ENCODE results near the gene JAKMIP1. TPM values are rescaled to one million over a fixed set of nuclear protein-coding genes. Genes with fewer than 3 reads are reported as not detected.

JAKMIP1 gene
- total RNA-seq, 1 donor from 2014 or later: not detected

DNA sequence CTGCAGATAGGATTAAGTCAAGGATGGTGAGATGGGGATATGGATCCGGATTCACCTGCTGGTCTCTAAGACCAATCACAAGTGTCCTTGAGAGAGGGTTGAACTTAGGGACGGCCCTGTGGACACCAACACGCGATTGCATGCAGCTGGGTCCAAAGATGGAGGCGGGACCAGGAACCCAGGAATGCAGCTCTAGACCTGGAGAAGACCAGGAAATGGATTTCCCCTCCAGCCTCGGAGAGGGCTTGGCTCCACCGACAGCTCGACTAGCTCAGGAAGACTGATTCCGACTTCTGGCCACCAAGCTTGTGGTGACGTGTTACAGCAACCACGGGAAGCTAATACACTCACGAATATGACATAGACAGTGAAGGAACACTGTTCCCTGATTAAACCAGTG is 186.8 kb downstream of the JAKMIP1 start:
- no peak for DNase-seq (ENCODE audit: low read depth)
- TF ChIP-seq, protein P1, sequence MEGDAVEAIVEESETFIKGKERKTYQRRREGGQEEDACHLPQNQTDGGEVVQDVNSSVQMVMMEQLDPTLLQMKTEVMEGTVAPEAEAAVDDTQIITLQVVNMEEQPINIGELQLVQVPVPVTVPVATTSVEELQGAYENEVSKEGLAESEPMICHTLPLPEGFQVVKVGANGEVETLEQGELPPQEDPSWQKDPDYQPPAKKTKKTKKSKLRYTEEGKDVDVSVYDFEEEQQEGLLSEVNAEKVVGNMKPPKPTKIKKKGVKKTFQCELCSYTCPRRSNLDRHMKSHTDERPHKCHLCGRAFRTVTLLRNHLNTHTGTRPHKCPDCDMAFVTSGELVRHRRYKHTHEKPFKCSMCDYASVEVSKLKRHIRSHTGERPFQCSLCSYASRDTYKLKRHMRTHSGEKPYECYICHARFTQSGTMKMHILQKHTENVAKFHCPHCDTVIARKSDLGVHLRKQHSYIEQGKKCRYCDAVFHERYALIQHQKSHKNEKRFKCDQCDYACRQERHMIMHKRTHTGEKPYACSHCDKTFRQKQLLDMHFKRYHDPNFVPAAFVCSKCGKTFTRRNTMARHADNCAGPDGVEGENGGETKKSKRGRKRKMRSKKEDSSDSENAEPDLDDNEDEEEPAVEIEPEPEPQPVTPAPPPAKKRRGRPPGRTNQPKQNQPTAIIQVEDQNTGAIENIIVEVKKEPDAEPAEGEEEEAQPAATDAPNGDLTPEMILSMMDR (conservative IDR thresholded peaks at IDR 0.05; ENCODE audit: low read depth, low read length): no peak
- H3K4me3 ChIP-seq (ENCODE audit: low read depth, low read length): no peak overlapping the region

DNA sequence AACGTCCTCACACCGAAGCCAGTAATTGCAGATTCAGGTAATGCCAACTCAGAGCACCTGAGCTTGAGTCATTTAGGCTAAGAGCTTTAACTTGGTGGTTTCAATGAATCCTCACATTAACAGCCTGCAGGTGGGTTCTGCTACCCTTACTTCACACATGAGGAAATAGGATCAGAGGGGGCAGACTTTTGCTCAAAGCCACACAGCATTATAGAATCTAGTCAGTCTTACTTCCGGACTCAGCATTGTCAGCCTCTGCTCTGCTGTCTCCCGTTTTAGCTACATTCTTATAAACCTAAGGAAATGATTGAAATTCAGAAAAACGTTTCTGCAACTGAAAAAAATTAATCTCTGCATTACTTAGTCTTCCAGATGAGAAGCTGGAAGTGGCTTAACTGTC is 188.1 kb downstream of the JAKMIP1 start:
- TF ChIP-seq, protein P1 (conservative IDR thresholded peaks at IDR 0.05; ENCODE audit: low read depth, low read length): no peak
- no peak overlapping the region for H3K4me3 ChIP-seq (ENCODE audit: low read depth, low read length)
- no peak for DNase-seq (ENCODE audit: low read depth)

DNA sequence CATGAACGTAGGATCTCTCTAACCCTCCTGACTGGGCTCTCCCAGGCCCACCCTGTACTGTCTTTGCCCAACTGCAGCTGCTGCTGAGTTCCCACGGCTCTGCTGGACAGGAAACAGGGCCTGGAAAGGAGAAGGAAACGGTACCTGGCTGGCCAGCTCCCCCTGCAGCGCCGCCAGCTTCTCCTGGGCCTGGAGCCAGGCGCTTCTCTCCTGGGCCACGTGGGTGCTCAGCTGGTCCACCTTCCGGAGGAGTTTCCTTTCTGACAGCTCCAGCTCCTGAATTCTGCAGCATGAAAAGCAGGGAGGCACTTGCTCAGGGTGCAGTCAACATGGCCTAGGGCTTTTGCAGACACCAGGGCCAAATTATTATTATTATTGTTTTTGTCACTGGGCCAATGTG is 188.7 kb downstream of the JAKMIP1 start:
- TF ChIP-seq, protein P1 (conservative IDR thresholded peaks at IDR 0.05; ENCODE audit: low read depth, low read length): no peak
- DNase-seq (ENCODE audit: low read depth): no peak
- H3K4me3 ChIP-seq (ENCODE audit: low read depth, low read length): no peak overlapping the region

DNA sequence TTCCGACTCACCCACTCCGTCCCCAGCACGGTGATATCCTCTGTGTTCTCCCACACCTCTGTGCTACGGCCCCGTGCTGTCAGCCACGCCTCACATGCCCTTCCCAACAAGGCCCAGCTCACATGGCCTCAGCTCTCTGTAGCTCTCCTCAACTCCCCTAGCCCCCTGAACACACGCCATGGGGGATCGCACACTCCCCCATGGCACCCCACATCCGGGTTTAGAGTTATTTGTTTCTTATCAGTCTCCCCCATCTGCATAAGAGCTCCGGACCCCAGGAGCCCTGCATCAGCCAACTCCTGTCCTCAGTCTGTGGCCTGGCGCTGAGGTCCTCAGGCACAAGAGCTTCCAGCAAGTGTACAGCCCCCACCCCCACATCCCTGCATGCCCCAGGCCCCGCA is 189.1 kb downstream of the JAKMIP1 start:
- no peak for DNase-seq (ENCODE audit: low read depth)
- no peak overlapping the region for H3K4me3 ChIP-seq (ENCODE audit: low read depth, low read length)
- TF ChIP-seq, protein P1 (conservative IDR thresholded peaks at IDR 0.05; ENCODE audit: low read depth, low read length): no peak

DNA sequence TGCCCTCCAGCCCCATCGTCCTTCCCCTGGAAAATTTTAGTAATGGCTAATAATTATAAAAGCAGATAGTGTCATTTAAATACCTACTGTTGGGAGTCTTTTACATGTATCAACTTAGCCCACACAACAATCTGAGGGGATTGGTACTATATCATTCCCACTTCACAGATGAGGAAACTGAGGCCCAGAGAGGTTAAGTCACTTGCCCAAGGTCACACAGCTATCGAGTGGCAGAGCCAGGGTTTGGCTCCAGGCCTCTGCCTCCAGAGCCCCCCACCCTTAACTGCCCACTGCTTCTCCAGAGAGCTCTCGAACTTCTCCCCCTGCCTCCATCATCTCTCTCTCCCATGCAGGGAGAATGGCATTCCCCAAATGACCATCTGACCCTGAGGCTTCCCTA is 189.6 kb downstream of the JAKMIP1 start:
- no peak overlapping the region for H3K4me3 ChIP-seq (ENCODE audit: low read depth, low read length)
- TF ChIP-seq, protein P1 (conservative IDR thresholded peaks at IDR 0.05; ENCODE audit: low read depth, low read length): no peak
- DNase-seq (ENCODE audit: low read depth): no peak

DNA sequence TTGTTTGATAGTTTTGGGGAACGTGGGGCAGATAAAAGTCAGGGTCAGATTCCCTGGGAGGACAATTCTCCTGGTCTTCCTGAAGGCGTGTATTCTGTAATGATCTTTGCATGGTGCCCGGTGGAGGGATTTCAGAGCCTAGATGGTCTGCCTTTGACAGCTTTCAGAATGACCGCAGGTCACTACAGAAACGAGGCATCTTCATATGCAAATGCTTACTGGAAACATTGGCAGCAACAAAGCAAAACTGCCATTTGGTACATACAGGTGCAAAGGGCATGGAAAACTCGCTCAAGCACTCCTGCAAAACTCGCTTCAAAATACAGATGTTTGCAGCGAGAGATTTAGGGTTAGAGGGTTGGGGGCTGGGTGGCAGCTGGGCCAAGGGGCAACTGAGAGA is 190.9 kb downstream of the JAKMIP1 start:
- no peak for DNase-seq (ENCODE audit: low read depth)
- TF ChIP-seq, protein P1 (conservative IDR thresholded peaks at IDR 0.05; ENCODE audit: low read depth, low read length): no peak
- no peak overlapping the region for H3K4me3 ChIP-seq (ENCODE audit: low read depth, low read length)

DNA sequence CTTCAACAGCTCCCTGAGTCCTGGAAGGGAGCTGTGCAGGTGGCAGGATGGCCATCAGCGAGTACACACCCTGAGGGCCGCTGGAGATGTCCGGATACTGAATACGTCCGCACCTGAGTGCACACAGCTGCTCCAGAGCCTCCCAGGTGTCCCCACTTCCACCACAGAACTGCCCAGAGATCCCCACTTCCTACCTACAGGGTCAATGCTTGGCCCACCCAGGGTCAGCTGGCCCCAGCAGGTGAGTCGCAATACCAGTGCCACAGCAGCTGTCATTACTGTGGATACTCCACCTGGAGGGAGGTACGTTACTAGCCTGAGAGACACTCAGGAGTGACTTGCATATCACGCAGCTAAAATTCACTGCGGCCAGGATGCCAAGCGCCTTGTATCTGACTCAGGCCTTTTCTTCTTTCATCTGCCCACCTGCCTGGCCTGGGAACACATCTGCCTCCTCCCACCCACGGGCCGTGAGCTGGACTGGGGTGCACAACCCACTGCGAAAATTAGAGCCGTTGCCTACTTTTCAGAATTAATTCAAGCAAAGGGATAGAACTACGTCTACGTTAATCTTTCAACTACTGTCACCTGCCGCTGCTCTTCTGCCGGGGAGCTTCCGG is 191.5 kb downstream of the JAKMIP1 start:
- H3K4me3 ChIP-seq (ENCODE audit: low read depth, low read length): no peak overlapping the region
- TF ChIP-seq, protein P1 (conservative IDR thresholded peaks at IDR 0.05; ENCODE audit: low read depth, low read length): no peak
- no peak for DNase-seq (ENCODE audit: low read depth)

All from epithelial cell of proximal tubule (primary cell).